Body of pancreas (tissue), 4 donors: ENCODE results near the gene ATXN7L1.

Source experiments
- POLR2A ChIP-seq, 3 donors: fragments of 450-650 bp; IDR thresholded peaks; one replicate each; pipeline ENCODE4 v1.6.1; 2016; ENCODE audit warnings: antibody characterized with exemption in 3 of 3, mild to moderate bottlenecking in 2 of 3
- TF ChIP-seq, protein P1 (sequence below), 7 experiments: fragments of 450-650 bp in 4 of 7; fragments of 200-600 bp in 3 of 7; sonication (generic) in 3 of 7; IDR thresholded peaks; one replicate each; pipeline ENCODE4 v1.5.1; 2016 to 2019; ENCODE audit warnings: antibody characterized with exemption in 7 of 7

DNA sequence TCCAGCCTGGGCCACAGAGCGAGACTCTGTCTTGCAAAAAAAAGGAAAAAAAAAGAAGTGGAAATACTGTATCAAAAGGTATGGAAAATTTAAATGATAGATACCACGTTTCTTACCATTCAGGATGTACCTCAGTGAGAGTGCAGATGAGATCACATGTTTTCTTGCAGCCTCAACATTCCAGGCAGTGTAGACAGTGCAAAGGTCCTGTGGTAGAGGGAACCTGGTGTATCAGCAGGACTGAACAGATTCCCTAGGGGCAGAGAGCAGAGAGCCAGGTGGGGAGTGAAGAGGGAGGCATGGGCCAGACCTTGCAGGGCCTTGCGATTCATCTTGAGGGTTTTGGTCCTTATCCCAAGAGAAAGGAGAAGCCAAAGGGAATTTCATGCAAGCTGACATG lies 17.7 kb upstream of the ATXN7L1 start:
- TF ChIP-seq, protein P1, sequence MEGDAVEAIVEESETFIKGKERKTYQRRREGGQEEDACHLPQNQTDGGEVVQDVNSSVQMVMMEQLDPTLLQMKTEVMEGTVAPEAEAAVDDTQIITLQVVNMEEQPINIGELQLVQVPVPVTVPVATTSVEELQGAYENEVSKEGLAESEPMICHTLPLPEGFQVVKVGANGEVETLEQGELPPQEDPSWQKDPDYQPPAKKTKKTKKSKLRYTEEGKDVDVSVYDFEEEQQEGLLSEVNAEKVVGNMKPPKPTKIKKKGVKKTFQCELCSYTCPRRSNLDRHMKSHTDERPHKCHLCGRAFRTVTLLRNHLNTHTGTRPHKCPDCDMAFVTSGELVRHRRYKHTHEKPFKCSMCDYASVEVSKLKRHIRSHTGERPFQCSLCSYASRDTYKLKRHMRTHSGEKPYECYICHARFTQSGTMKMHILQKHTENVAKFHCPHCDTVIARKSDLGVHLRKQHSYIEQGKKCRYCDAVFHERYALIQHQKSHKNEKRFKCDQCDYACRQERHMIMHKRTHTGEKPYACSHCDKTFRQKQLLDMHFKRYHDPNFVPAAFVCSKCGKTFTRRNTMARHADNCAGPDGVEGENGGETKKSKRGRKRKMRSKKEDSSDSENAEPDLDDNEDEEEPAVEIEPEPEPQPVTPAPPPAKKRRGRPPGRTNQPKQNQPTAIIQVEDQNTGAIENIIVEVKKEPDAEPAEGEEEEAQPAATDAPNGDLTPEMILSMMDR (IDR thresholded peaks at IDR 0.05), result no peak
- TF ChIP-seq POLR2A (IDR thresholded peaks at IDR 0.05), result no peak
